Measurements from ENCODE around the gene ZBTB44.

DNA sequence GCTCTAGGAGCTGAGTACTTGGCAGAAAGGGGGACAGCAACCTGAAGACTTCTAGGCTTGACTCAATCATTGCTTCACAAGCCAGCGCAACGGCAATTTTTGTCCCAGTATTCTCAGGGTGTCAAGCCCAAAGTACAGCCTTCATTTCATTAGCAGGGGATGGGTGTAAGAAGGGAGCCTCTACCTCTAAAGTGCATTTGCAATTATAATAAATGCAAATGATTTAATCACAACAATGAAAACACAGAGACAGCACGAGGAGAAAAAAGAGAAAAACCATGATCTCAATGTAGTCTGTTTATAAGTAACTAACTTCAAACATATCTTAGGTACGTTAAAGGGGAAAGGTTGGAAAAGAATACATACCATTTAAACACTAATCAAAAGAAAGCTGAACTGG, 34.7 kb downstream of the ZBTB44 start:
- no peak for TF ChIP-seq CTCF (IDR thresholded peaks at IDR 0.05)
- no peak for TF ChIP-seq POLR2A (IDR thresholded peaks at IDR 0.05)
